Astrocyte (in vitro differentiated cells and primary cell): ENCODE results near the gene XRN2.
"Not testable (repeated sequence)": the region's sequence is repeated elsewhere in the genome, so short reads cannot be mapped to it uniquely, and the experiment has no call there.

Experiments used
- EZH2 ChIP-seq: IDR thresholded peaks from 2 replicates; pipeline ENCODE4 v1.6.1; 2012; ENCODE audit warnings: mild to moderate bottlenecking, low read length, inconsistent platforms; ENCODE audit not compliant: insufficient read depth
- TF ChIP-seq, protein P1 (sequence below): IDR thresholded peaks from 2 replicates; pipeline ENCODE4 v1.5.1; 2011; ENCODE audit warnings: low read depth, mild to moderate bottlenecking, inconsistent platforms, low read length, moderate library complexity; ENCODE audit not compliant: insufficient read depth

DNA sequence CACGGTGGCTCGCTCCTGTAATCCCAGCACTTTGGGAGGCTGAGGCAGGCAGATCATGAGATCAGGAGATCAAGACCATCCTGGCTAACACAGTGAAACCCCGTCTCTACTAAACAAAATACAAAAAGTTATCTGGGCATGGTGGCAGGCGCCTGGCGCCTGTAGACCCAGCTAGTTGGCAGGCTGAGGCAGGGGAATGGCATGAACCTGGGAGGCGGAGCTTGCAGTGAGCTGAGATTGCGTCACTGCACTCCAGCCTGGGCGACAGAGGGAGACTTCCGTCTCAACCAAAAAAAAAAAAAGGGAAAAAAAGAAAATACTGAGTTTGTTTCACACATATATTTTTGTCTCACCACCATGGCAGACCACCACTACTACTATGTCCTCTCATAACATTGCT, 63.1 kb downstream of the XRN2 start:
- not testable (repeated sequence) for TF ChIP-seq EZH2
- TF ChIP-seq, protein P1, sequence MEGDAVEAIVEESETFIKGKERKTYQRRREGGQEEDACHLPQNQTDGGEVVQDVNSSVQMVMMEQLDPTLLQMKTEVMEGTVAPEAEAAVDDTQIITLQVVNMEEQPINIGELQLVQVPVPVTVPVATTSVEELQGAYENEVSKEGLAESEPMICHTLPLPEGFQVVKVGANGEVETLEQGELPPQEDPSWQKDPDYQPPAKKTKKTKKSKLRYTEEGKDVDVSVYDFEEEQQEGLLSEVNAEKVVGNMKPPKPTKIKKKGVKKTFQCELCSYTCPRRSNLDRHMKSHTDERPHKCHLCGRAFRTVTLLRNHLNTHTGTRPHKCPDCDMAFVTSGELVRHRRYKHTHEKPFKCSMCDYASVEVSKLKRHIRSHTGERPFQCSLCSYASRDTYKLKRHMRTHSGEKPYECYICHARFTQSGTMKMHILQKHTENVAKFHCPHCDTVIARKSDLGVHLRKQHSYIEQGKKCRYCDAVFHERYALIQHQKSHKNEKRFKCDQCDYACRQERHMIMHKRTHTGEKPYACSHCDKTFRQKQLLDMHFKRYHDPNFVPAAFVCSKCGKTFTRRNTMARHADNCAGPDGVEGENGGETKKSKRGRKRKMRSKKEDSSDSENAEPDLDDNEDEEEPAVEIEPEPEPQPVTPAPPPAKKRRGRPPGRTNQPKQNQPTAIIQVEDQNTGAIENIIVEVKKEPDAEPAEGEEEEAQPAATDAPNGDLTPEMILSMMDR = not testable (repeated sequence)
